ENCODE data around the gene BACH2.
"Not testable (repeated sequence)": the region's sequence is repeated elsewhere in the genome, so short reads cannot be mapped to it uniquely, and the experiment has no call there.

BACH2 gene

DNA sequence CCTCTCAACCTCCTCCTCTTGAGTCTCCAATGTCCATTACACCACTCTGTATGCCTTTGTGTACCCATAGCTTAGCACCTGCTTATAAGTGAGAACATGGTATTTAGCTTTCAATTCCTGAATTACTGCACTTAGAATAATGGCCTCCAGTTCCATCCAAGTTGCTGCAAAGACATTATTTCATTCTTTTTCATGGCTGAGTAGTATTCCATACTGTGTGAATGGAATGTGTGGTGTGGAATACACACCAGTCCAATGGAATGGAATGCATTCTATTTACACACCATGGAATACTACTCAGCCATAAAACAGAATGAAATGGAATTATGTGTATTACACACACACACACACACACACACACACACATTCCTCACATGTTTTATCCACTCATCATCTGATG lies 116.1 kb downstream of the BACH2 start:
- no peak for DNase-seq

DNA sequence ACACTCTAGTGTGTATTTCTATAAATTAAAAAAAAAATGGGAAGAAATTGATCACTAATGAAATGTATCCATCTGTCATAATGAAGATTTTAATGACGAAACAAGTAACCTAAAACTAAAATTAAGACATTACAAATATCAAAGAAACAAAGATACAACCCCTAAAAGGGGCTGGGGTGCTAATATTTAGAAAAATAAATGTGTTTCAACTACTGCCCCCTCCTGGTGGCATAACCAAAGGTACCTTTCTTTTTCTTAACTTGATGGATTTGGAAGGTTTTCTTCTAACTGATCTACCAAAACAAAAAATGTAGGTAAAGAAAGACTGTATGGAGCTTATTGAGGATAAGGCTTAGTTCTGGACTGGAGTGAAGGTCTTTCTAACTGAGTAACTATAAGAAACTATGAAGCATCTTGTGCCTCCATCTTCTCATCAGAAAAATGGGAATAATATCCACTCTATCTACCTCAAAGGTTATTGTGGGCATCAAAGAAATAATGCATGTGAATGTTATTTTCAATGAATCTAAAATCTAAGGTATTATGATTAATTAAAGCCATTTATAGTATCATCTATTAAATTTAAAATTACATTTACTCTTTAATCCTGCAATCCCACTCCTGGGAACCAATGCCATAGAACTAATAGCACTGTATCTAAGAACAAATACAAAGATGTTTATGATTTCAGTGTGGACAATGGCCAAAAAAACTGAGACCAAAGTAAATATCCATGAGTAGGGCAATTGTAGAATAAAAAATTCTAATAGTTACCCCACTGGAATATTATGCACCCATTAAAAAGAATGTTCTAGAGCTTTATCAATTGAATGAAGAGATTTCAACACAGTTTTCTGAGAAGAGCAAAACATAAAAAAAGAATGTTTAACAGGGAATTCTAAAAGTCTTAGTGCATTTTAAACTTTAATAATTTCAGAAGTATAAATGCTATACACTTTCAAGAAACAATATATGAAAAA lies 117.2 kb downstream of the BACH2 start:
- DNase-seq, result no peak

DNA sequence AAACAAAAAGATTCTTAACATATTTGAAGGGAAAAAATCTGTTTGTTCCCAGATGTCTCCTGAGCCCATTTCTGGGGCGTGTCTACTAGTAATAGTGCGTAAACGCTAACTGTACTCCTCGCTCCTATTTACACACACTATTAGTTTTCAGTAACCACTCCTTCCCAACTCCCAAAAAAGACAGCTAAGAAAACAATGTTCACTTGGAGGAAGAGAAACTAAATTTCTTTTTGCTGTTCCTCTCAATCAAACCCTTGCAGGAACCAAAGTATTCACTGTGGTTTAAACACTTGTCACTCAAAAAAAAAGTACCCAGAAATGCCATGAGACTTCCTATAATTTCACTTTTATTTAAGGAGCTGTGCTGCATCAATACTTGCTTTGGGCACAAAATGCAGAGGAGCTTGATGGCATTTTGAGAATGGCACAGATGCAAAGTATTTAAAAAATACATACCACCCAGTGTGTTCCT lies 118.2 kb downstream of the BACH2 start:
- DNase-seq, result no peak

DNA sequence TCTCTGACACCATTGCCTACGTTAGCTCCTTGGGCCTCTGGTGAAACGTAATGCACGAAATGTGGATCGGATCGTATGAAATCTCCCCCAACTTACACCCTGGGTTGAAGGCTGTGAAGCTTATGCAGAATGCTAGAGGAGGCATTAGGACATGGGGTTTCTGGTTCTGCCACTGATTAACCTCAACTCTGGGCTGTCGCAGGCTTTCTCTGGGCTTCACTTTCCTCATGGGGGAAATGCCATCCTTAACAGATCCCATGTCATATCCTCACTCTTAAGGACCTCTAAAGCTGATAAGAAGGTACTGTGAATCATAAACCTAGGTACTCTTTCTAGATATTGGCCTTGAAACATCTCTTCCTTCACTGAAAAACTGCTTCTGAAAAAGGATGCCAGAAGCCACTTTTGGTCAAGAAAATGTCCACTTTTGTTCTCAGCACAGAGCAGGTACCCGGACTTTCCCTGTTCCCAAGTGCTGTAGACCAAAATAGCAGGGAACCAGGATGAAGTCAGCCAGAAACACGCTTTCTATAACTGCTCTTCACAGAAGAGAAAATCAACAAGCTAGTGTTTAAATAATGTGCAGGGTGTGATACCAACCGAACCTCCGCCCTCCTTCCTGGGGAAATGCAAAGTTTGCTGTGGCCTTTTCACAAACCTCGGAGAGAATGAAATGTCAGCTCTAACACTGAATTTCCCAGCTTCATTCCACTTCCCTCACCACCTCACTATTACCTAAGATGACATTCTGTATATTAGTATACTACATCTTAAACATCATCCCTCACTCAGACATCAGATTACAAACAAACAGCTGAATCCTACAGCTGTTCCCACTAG lies 118.9 kb downstream of the BACH2 start:
- no peak for DNase-seq

DNA sequence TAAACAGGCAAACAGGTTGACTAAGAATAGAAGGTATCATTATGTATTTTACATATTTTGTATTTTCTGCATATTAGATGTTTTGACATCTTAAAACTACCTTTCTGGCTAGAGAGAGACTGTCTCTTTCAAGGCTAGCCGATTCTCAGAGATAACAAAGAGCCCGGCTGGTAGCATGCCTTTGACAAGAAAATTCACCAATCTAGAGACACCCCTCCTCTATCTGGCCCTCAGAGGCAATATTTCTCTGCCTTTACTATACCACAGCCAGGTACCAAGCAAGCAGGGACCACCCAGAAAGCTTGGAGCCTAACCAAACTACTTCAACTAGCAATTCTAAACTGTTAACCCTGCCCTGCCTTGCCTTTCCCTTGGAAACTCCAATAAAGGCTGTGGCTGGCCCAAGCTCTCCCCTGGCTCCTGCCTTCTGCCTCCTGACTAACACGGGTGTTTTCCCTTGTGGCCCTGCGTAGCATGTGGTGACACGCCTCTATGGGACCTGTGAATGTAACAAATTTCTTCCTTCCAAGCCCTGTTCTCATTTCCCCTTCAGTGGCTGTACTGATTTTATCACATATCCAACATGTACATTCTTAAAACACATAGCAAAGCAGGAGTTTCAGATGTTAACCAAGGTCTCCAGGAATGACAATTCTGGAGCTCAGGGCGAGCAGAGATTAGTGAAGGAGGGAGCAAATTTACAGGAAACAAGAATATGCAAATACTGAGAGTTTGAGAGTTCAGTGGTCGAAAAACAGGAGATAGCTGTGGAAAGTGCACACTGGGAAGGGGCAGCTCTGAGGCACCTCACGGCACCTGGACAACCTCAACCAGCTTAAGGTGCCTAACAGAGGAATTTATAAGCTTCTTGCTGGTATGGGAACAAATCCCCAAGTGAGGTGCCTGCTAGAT lies 120.8 kb downstream of the BACH2 start:
- DNase-seq, result no peak

DNA sequence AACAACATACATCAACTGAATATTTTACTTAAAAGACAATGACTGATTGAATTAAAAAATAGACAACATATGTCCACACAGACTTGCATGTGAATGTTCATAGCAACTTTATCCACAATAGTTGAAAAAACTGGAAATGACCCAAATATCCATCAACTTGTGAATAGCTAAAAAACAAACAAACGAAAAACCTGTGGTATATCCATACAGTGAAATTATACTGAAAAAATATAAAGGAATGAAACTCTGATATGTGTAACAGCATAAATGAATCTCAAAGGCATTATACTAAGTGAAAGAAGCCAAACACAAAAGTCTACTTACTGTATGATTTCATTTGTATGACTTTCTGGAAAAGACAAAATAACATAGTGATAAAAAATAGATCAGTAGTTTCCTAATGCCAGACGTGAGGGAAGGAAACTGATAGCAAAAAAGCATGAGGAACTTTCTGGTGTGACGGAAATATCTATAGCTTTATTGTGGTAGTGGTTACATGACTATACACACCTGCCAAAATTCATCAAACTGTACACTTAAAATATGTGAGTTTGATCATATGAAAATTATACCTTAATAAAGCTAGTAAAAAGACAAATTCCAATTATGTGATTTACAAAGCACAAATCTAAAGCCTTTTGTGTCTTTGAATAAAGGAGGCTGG lies 123.2 kb downstream of the BACH2 start:
- DNase-seq, result no peak

DNA sequence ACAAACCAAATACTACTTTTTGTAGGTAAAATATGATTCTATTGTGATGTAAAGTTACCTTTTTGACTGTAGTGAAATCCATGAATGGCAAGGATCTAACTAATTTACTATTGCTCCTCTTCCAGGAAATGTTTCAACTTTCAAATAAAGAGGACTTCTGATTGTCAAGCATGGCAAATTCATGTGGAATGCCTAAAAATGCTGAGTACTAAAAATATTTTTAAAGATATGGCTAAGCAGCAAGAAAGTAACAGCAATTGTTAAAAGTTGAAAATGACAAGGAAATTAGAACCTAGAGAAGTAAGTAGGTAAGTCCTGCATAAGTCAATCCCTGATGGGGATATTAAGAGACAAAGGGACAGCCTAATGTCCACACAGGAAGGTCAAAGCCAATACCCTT lies 126.0 kb downstream of the BACH2 start:
- no peak for DNase-seq

DNA sequence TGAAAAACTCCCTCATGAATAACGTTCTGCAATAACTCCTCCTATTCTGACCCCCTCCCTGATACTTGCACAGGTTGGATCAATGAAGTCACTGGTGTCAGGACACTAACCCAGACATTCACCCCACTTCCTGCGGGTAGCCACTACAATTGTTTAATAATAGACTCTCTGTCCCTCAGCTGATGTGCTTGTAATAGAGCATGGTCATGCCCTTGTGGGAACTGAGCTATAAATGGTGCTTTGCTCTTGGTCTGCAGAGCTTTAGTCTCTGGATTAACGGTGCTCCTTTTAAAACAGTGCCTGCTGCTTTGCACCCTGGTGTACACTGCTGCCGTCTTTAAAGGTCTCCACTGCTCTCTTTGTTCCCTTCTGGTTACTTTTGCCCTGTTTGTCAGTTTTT lies 127.3 kb downstream of the BACH2 start:
- no peak for DNase-seq

DNA sequence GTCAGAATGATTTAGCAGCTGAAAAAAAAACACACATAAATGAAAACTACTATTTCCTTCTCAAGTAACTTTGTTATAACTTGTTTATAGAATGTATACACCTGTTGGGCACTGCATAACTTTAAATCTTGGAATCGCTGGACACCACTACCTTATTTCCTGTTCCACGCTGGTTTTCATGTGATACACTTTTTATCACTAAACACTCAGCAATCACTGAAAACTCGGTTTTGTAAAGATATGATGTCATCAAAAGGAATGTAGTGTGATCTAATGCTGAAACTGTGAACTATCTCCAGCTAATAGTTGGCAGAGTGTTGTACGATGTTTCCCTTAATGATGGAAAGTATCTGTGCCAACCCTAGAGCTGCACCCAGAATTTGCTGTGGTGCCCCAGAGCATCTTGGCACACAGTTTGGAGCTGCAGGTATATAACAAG lies 127.9 kb downstream of the BACH2 start:
- DNase-seq, result no peak

DNA sequence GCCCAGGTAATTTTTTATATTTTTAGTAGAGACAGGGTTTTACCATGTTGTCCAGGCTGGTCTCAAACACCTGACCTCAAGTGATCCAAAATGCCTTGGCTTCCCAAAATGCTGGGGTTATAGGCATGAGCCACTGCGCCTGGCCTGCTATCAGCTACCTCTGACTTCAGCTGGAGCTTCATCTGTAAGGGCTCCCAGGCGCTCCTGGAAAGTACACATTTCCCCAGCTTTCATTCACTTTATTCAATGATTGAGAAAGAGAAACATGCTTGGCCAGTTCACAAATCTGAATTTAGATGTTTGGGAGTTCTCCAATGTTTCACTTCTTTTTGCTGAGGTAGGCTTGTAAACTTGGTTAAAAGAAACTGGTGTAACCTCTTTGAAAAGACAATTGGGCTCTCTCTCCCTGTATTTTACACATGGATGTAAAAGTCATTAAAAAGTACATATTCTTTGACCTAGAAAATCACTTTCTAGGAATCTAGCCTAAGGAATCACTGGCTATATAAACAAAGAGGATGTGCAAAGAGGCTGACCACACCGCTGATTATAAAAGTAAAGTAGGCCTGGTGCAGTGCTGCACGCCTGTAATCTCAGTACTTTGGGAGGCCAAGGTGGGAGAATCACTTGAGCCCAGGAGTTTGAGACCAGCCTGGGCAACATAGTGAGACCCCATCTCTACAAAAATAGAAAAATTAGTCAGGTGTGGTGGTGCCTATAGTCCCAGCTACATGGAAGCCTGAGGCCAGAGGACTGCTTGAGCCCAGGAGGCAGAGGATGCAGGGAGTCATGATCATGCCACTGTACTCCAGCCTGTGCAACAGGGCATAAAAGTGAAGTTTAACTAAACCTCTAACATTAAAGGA lies 128.9 kb downstream of the BACH2 start:
- DNase-seq, result no peak

DNA sequence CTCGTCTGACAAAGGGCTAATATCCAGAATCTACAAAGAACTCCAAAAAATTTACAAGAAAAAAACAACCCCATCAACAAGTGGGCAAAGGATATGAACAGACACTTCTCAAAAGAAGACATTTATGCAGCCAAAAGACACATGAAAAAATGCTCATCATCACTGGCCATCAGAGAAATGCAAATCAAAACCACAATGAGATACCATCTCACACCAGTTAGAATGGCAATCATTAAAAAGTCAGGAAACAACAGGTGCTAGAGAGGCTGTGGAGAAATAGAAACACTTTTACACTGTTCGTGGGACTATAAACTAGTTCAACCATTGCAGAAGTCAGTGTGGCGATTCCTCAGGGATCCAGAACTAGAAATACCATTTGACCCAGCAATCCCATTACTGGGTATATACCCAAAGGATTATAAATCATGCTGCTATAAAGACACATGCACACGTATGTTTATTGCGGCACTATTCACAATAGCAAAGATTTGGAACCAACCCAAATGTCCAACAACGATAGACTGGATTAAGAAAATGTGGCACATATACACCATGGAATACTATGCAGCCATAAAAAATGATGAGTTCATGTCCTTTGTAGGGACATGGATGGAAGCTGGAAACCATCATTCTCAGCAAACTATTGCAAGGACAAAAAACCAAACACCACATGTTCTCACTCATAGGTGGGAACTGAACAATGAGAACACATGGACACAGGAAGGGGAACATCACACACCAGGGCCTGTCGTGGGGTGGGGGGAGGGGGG lies 130.3 kb downstream of the BACH2 start:
- DNase-seq, result not testable (repeated sequence)

DNA sequence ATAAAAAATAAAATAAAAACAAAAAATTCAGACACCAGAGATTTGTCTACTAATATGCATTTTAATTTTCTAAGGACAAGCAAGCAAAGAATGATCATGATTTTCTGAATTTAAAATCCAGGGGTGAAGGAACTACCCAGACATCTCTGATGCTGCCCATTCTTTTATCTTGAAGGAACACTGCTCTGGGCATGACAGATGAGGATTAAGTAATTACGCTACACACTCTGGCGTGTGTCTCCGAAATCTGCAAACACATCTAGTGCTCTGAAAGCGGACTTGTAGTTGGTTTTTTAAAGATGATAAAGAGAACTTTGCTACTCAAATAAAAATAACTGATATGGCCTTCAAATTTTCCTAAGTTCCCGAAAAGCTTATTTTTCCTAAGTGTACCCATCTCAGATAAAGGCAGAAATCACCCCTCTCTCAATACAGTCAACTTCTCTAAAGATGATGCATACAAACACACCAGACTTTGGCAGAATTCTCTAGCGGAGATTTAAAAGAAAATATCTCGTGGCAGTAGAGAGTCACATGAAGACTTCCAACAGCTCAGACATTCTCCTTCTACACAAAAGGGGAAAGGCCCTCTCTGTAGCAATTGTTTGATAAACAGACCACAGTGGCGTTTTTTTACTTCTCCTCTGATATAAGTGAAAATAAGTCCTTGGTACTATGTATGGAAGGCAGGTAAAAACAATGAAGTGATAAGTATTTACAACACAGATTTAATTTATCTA lies 133.8 kb downstream of the BACH2 start:
- no peak for DNase-seq

DNA sequence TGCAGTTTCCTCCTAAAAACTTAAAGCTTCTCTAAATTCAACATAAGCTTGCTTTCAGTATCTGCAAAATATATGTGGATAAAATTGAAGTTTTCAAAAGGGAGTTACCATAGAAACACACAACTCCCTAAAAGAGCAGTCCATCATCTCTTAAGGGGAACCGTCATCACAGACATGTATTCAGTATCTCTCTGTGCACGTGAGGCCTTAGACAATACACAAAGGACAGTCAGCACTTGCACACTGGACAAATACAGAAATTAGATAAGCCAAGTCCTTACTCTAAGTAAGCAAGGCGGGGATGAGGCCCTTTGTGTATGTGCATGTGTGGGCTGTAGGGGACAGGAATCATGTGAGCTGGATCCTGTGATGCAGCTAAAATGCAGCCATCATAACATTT lies 136.6 kb downstream of the BACH2 start:
- DNase-seq, result peak in 1 of 2 experiments; percentile 19

DNA sequence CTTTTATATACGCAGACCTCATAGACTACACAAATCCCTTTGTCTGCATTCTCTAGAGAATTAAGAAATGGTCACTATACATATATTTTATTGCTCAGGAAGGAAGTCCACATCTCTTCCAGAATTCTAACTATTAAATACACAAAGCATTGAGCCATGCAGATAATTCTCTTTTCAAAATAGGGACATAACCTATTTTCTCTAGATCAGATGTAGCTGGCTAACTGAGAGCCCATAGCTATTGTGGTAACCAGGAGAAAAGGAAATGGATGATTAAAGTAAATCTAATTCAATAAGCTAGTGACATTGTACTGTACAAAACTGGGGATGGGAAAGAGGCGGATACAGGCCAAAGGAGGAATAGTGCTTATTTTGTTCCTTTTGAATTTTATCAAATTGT lies 137.2 kb downstream of the BACH2 start:
- no peak for DNase-seq

DNA sequence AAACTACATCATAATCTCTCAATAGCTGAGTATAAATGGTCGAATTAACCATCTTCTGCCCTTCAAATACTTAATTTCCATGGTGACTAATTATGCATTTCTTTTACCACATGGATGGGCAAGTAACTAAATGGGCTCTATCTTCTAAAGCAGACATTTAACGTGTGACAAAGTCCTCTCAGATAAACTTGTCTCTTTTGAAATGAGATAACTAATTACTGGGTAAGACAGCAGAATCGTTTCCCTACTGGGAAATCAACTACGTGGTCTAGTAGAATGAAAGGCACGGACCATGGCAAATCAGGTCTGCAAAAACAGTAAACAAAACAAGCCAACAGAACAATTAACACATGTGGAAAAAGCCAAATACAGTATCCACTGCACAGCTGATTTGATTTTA lies 137.7 kb downstream of the BACH2 start:
- no peak for DNase-seq

DNA sequence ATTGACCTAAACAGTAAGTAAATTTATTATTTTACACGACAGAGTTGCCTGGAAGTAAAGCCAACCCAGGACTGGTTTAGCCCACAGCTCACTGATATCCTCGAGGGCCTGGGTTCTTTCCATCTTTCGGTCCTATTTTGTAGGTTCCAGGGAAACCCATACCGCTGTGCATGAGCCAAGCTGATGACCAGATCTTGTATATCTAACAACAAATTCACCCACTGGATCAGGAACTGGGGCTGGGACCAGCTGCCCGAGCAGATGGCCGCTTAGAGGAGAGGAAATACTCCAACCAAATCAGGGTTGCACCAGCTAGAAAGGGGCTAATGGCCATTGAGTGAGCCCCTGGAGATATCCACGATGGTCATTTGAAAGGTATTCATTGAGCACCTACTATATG lies 139.2 kb downstream of the BACH2 start:
- DNase-seq, result no peak

DNA sequence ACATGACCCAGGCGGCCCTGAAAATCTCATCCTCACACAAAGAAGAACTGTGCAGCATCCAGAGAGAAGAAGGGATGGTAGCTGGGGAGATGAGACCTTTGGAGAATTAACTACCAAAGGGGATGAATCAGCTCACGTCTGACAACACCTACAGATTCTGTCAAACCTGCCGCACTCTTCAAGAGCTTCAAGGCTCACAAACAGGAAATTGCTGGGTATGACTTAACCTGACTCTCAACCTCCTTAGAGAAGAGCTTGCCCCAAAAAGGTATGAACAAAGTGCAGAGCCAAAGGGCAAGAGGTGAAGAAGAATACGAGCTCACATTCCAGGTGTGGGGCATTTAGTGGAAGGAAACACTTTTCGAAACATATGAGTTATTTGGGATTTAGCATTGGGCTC lies 139.8 kb downstream of the BACH2 start:
- DNase-seq, result no peak

DNA sequence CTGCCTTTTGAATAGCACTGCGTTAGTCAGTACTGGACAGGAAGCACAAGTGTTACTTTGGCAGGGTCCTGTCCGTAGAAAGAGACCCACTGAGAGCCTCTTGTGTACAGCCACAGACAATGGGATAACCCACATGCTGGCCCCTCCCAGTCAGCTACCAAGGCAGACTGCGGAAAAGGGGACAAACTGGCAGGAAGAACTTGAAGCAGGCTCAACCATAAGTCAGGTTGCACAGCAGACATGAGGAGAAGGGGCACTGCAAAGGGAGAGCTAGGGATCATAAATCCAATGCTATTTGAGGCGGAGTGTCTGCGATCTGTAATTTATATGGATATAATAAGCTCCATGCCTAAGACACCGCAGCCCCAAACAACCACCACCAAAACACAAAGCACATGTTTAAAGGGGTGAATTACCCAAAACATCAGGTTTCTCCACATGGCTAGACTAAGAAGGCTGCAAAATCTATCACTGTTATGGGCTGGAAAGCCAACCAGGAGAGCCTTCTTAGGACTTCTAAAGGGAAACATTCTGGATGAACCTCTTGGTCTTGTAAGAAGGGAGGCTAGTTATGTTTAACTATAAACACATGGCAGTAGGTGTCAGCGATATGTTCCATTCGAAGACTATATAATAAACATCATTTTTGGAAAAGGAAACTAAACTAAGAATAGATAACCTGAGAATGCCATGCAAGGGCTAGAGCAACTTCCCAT lies 141.7 kb downstream of the BACH2 start:
- DNase-seq, result no peak

Measured in NCI-H526 (cell line).